ENCODE results near the gene KLHDC7B.

DNA sequence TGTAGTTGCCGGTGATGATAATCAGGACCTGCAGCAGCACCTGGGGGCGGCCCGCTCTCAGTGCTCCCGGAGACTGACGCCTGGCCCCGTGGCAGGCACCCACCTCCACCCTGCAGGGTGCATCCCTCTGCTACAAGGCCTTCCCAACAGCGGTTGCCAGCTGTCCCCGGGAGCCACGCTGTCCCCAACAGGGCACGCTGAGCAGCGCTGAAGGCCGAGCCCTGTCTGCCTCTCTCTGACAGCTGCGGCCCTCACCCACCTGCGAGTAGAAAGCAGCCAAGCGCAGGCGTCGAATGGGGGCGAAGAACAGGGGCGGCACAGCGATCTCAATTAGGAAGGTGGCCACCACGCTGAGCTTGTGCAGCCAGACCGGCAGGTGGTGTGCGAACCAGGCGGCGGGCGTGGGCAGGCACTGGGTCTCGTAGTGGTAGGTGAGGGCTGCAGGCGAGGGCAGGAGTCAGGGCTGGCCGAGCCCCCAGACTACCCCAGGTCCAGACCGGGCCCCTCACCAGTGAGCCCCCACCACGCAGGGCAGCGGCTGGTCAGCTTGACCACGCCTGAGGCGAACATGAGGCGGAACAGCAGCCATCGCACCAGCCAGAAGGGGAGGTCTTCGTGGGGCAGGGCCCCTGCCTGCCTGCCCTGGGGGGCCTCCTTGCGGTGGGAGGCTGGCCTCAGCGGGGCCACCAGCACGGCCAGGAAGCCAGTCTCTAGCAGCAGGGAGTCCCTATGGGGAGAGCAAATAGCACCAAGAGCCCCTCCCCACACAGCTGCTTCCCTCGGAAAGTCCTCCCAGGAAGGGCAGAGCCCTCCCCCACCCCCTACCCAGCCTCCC lies 39.7 kb upstream of the KLHDC7B start:
- TF ChIP-seq, protein P1, sequence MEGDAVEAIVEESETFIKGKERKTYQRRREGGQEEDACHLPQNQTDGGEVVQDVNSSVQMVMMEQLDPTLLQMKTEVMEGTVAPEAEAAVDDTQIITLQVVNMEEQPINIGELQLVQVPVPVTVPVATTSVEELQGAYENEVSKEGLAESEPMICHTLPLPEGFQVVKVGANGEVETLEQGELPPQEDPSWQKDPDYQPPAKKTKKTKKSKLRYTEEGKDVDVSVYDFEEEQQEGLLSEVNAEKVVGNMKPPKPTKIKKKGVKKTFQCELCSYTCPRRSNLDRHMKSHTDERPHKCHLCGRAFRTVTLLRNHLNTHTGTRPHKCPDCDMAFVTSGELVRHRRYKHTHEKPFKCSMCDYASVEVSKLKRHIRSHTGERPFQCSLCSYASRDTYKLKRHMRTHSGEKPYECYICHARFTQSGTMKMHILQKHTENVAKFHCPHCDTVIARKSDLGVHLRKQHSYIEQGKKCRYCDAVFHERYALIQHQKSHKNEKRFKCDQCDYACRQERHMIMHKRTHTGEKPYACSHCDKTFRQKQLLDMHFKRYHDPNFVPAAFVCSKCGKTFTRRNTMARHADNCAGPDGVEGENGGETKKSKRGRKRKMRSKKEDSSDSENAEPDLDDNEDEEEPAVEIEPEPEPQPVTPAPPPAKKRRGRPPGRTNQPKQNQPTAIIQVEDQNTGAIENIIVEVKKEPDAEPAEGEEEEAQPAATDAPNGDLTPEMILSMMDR (IDR thresholded peaks at IDR 0.05) = no peak
- TF ChIP-seq POLR2A (IDR thresholded peaks at IDR 0.05) = no peak

Measured in adrenal gland (tissue), 5 donors.